Stimulated activated CD4-positive, alpha-beta T cell treated with anti-CD3 and anti-CD28 coated beads, Interleukin-2, amount 100 ng/mL, for 4 hours (primary cell): ENCODE results near the gene CFP.

Experiments used
- DNase-seq: peaks from one replicate; pipeline ENCODE4 v3.0.0-alpha.2; 2020; ENCODE audit warnings: low read depth

CFP gene

DNA sequence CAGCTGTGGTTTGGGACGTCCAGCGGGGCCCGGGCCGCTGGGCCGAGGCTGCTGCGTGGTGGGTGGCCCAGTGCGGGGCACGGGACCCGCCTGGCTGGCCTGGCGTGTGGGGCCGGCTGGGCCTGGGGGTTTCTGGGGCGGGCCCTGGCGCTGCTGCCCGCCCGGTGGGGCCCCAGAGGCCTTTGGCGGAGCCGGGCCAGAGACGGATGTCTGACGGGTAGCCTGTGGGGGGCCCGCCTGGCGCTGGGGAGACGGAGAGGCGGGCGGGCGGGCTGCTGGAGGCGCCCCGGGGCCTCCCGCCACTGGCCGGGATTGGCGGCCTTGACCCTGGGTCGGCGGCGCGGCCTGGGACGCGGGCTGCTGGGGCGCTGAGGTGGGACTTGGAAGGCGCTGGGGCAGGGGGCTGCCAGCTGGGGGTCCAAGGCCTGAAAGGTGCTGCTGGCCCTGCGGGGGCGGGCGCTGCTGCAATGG, 55.6 kb downstream of the CFP start:
- no peak for DNase-seq

DNA sequence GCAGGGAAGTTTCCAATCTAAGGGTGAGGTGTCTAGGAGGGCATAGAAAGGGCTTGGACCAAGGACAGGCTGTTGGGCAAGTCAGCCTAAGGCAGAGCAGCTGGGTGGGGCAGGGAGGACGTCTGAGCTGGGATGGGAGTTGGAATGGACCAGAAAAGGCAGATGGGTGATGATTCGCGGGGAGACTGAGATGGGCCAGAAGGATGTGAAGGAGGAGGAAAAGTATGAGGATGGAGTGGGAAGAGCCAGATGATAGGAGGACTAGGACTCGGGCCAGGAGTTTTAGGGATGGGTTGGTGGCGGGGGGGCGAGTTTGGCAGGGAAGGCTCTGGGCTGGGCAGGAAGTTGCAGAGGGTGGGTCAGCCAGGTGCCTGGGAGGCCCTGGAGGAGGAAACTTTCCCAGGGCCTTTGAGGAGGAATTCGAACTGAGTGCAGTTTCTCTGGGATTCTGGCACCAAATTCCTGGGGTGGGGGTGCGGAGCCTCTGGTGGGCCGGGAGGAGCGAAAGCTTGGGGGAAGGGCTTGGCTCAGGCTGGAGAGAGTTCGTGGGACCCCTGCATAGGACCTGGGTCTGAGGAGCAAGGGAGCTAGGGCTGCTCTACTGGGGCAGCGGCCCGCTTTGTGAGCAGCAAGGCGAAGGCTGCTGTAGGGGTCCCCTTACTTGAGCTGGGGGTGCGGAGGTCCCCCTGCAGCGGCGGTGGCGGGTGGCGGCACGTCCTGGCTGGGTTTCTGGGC, 56.2 kb downstream of the CFP start:
- no peak for DNase-seq
